Tibial artery (tissue), 4 donors: Measurements from ENCODE around the gene INPP5A.

Source experiments
- DNase-seq, 2 donors: peaks; one replicate each; pipeline ENCODE4 v3.0.0-alpha.2; 2019
- H3K27ac ChIP-seq, 2 donors: fragments of 200-600 bp; sonication (generic) in 1 of 2; 1 replicate in 1 of 2; 2 replicates in 1 of 2; pipeline ENCODE4 v1.5.1; 2018 to 2019; ENCODE audit warnings: mild to moderate bottlenecking in 1 of 2
- H3K27me3 ChIP-seq, 2 donors: fragments of 200-600 bp; sonication (generic) in 1 of 2; one replicate each; pipeline versions ENCODE4 v1.5.1 to v1.6.0; 2016 to 2019
- H3K36me3 ChIP-seq, 3 donors: fragments of 200-600 bp; sonication (generic) in 2 of 3; one replicate each; pipeline ENCODE4 v1.5.1; 2016 to 2019; ENCODE audit warnings: mild to moderate bottlenecking in 2 of 3
- H3K4me1 ChIP-seq, 4 donors: fragments of 200-600 bp; sonication (generic) in 2 of 4; 1 replicate in 3 of 4; 2 replicates in 1 of 4; pipeline ENCODE4 v1.5.1; 2016 to 2019
- H3K4me3 ChIP-seq, 2 donors: fragments of 200-600 bp; sonication (generic) in 1 of 2; 1 replicate in 1 of 2; 2 replicates in 1 of 2; pipeline ENCODE4 v1.5.1; 2018 to 2019; ENCODE audit warnings: mild to moderate bottlenecking in 2 of 2
- H3K9me3 ChIP-seq, 3 donors: fragments of 200-600 bp; sonication (generic) in 1 of 3; one replicate each; pipeline ENCODE4 v1.5.1; 2016 to 2019
- intact Hi-C: fragments of 100-400 bp; cut with DNase I; formaldehyde crosslinking; loops from one replicate; pipeline ENCODE4 v1.15.0; 2023; ENCODE audit warnings: low total_unique reads
- TF ChIP-seq, protein P1 (sequence below), 2 experiments: fragments of 200-600 bp in 1 of 2; fragments of 450-650 bp in 1 of 2; IDR thresholded peaks; one replicate each; pipeline ENCODE4 v1.5.1; 2017 to 2019; ENCODE audit warnings: antibody characterized with exemption in 2 of 2, mild to moderate bottlenecking in 1 of 2, moderate library complexity in 1 of 2

INPP5A gene

GRCh38 chr10:132542819-132543218 lies 5.2 kb downstream of the INPP5A start:
- TF ChIP-seq, protein P1, sequence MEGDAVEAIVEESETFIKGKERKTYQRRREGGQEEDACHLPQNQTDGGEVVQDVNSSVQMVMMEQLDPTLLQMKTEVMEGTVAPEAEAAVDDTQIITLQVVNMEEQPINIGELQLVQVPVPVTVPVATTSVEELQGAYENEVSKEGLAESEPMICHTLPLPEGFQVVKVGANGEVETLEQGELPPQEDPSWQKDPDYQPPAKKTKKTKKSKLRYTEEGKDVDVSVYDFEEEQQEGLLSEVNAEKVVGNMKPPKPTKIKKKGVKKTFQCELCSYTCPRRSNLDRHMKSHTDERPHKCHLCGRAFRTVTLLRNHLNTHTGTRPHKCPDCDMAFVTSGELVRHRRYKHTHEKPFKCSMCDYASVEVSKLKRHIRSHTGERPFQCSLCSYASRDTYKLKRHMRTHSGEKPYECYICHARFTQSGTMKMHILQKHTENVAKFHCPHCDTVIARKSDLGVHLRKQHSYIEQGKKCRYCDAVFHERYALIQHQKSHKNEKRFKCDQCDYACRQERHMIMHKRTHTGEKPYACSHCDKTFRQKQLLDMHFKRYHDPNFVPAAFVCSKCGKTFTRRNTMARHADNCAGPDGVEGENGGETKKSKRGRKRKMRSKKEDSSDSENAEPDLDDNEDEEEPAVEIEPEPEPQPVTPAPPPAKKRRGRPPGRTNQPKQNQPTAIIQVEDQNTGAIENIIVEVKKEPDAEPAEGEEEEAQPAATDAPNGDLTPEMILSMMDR (IDR thresholded peaks at IDR 0.05): no peak
- Histone ChIP-seq H3K9me3 (no peaks in the 10 kb centered on the region), H3K4me1 (peaks cover 0 to 92% (median 77%) of the 10 kb centered on the region in 4 donors), H3K27me3 (no peaks in the 10 kb centered on the region), H3K4me3 (no peak overlapping the region), H3K27ac (no peak overlapping the region), H3K36me3 (no peaks in the 10 kb centered on the region)
- intact Hi-C loops: no loop called here
- peak; percentile 15 to 20 for DNase-seq

- peak overlapping the region; percentile 22 to 37 for H3K4me3 ChIP-seq
- no peaks in the 10 kb centered on the region for H3K36me3 ChIP-seq
- TF ChIP-seq, protein P1 (IDR thresholded peaks at IDR 0.05): no peak
- intact Hi-C loops: no loop called here
- no peaks in the 10 kb centered on the region for H3K9me3 ChIP-seq
- peak; percentile 16 to 56 for DNase-seq
- H3K27ac ChIP-seq: no peak overlapping the region
- no peaks in the 10 kb centered on the region for H3K27me3 ChIP-seq
- H3K4me1 ChIP-seq: peaks cover 0 to 95% (median 68%) of the 10 kb centered on the region in 4 donors
Measured at GRCh38 chr10:132543916-132544743, 6.5 kb downstream of the INPP5A start.

DNA sequence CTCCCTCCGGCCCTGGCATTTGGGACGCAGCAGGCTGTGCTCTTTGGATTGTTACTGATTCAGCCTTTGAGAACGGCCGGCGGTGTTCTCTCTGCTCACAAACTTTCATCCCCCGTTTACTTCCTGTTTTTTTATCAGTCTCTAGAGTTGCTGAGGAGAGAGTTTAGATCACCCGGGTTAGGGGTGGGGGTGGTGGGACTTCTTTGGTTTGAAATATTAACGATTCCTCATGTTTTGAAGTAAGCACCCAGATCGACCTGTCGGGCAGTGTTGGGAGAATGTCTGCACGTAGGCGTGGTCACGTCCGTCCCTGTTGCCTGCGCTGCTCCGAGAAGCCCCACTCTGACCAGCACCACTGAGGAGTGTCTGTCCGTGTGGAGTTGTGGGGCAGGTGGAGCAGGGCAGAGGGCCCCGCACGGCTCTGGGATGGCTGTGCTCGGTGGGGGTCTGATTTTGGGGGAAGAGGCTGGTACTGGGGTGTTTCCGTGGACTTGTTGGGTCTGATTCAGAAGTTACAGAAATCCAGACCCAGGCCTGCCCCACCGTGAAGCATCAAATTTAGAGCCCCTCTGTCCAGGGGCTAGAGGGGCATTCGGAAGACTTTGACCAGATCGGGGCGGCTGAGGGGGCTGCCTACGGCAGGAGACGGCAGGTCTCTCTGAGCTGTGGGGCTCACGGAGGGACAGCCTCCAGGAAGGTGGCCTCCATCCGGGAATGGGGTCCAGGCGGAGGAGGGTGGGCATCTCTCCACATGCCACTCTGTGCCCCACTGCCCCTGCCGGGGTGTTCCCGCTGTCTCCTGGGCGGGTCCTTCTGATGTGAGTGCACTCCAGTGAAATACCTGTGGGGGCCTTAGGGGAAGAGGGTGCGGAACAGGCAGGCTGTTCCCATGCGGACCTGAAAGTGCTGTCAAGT lies 7.4 kb downstream of the INPP5A start:
- H3K36me3 ChIP-seq: no peaks in the 10 kb centered on the region
- peak; percentile 20 to 55 for DNase-seq
- no peaks in the 10 kb centered on the region for H3K27me3 ChIP-seq
- no peak overlapping the region for H3K27ac ChIP-seq
- intact Hi-C loops: no loop called here
- TF ChIP-seq, protein P1 (IDR thresholded peaks at IDR 0.05): no peak
- peak overlapping the region; percentile 22 to 37 for H3K4me3 ChIP-seq
- H3K9me3 ChIP-seq: no peaks in the 10 kb centered on the region
- peaks cover 0 to 94% (median 66%) of the 10 kb centered on the region in 4 donors for H3K4me1 ChIP-seq

GRCh38 chr10:132545659-132546367 lies 8.2 kb downstream of the INPP5A start:
- Histone ChIP-seq H3K4me3 (no peak overlapping the region), H3K36me3 (no peaks in the 10 kb centered on the region), H3K9me3 (no peaks in the 10 kb centered on the region), H3K27ac (no peak overlapping the region), H3K4me1 (peaks cover 0 to 94% (median 61%) of the 10 kb centered on the region in 4 donors), H3K27me3 (no peaks in the 10 kb centered on the region)
- TF ChIP-seq, protein P1 (IDR thresholded peaks at IDR 0.05): no peak
- intact Hi-C loops: no loop called here
- DNase-seq: peak; percentile 16 to 62
